ENCODE data around the gene CPNE7. TPM values are rescaled to one million over a fixed set of nuclear protein-coding genes. Genes with fewer than 3 reads are reported as not detected.

Gene CPNE7
- polyA plus RNA-seq, 1 donor from 2014 or later, result 0.15 TPM

DNA sequence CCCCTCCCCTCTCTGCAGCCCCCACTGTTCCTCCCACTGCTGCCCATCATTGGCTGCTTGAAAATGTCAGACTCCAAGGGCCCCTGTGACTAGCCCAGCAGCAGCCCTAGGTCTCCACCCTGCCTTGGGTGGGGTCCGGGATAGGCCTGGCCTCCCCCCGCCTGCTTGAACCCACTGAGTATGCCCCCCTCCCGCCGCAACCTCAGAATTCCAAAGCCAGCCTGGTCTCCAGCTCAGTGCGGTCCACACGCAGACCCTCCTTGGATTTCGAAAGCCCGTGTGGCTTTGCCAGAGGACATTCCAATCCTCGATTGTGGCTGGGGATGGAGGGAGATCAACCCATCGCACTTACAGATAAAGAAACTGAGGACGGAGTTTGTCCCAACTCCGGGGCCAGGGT is 44.3 kb downstream of the CPNE7 start:
- Histone ChIP-seq H3K9ac (ENCODE audit: low read length) (no peak overlapping the region), H4K20me1 (ENCODE audit: insufficient read depth) (no peaks in the 10 kb centered on the region), H3K27me3 (ENCODE audit: insufficient read depth, low read depth, low read length) (no peaks in the 10 kb centered on the region), H3K36me3 (ENCODE audit: insufficient read depth, low read length) (no peaks in the 10 kb centered on the region), H3K79me2 (replicated peaks; ENCODE audit: insufficient read depth, low read length) (no peaks in the 10 kb centered on the region), H3K9me2 (ENCODE audit: insufficient read depth, low read length) (no peaks in the 10 kb centered on the region), H3K4me2 (ENCODE audit: low read length) (no peak overlapping the region), H3K4me3 (ENCODE audit: low read length) (no peak overlapping the region), H3K9me3 (ENCODE audit: low read length) (no peaks in the 10 kb centered on the region), H3F3A (ENCODE audit: insufficient read depth, low read length, poor library complexity, severe bottlenecking) (no peaks in the 10 kb centered on the region), H2AFZ (ENCODE audit: low read depth, low read length) (no peak overlapping the region), H3K27ac (ENCODE audit: low read length) (no peak overlapping the region)
- TF ChIP-seq MXI1 (conservative IDR thresholded peaks at IDR 0.05; ENCODE audit: poor library complexity, severe bottlenecking) (no peak), TAF1 (IDR thresholded peaks at IDR 0.05; ENCODE audit: low read depth) (no peak), SMC3 (conservative IDR thresholded peaks at IDR 0.05; ENCODE audit: poor library complexity) (no peak), EP300 (conservative IDR thresholded peaks at IDR 0.05; ENCODE audit: poor library complexity, severe bottlenecking) (no peak), RAD21 (conservative IDR thresholded peaks at IDR 0.05) (no peak)
- TF ChIP-seq, protein P1, sequence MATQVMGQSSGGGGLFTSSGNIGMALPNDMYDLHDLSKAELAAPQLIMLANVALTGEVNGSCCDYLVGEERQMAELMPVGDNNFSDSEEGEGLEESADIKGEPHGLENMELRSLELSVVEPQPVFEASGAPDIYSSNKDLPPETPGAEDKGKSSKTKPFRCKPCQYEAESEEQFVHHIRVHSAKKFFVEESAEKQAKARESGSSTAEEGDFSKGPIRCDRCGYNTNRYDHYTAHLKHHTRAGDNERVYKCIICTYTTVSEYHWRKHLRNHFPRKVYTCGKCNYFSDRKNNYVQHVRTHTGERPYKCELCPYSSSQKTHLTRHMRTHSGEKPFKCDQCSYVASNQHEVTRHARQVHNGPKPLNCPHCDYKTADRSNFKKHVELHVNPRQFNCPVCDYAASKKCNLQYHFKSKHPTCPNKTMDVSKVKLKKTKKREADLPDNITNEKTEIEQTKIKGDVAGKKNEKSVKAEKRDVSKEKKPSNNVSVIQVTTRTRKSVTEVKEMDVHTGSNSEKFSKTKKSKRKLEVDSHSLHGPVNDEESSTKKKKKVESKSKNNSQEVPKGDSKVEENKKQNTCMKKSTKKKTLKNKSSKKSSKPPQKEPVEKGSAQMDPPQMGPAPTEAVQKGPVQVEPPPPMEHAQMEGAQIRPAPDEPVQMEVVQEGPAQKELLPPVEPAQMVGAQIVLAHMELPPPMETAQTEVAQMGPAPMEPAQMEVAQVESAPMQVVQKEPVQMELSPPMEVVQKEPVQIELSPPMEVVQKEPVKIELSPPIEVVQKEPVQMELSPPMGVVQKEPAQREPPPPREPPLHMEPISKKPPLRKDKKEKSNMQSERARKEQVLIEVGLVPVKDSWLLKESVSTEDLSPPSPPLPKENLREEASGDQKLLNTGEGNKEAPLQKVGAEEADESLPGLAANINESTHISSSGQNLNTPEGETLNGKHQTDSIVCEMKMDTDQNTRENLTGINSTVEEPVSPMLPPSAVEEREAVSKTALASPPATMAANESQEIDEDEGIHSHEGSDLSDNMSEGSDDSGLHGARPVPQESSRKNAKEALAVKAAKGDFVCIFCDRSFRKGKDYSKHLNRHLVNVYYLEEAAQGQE (IDR thresholded peaks at IDR 0.05; ENCODE audit: borderline replicate concordance), result no peak
- TF ChIP-seq, protein P2, sequence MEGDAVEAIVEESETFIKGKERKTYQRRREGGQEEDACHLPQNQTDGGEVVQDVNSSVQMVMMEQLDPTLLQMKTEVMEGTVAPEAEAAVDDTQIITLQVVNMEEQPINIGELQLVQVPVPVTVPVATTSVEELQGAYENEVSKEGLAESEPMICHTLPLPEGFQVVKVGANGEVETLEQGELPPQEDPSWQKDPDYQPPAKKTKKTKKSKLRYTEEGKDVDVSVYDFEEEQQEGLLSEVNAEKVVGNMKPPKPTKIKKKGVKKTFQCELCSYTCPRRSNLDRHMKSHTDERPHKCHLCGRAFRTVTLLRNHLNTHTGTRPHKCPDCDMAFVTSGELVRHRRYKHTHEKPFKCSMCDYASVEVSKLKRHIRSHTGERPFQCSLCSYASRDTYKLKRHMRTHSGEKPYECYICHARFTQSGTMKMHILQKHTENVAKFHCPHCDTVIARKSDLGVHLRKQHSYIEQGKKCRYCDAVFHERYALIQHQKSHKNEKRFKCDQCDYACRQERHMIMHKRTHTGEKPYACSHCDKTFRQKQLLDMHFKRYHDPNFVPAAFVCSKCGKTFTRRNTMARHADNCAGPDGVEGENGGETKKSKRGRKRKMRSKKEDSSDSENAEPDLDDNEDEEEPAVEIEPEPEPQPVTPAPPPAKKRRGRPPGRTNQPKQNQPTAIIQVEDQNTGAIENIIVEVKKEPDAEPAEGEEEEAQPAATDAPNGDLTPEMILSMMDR (IDR thresholded peaks at IDR 0.05; ENCODE audit: poor library complexity, severe bottlenecking), result no peak

DNA sequence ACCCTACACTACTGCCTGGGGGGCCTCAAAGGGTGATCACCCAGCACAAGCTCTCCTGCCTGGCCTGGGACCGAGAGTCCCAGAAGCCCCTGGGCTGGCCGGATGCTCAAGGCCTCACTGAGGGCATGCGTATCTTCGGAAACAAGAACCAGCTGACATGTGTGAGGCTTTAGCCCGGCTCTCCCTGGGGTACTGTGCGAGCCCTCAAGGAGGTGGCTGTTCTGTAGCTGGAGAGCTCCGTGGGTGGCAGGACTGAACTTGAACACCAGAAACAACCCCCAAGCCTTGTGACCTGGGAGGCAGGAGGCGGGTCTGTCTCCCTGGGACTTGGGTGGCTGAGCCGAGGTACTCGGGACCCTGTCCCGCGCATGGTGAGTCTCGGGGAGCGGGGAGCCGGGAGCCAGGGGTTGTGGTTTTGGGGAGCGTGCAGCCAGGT is 44.9 kb downstream of the CPNE7 start:
- no peaks in the 10 kb centered on the region for H4K20me1 ChIP-seq (ENCODE audit: insufficient read depth)
- no peaks in the 10 kb centered on the region for H3F3A ChIP-seq (ENCODE audit: insufficient read depth, low read length, poor library complexity, severe bottlenecking)
- no peaks in the 10 kb centered on the region for H3K27me3 ChIP-seq (ENCODE audit: insufficient read depth, low read depth, low read length)
- no peak for TF ChIP-seq EP300 (conservative IDR thresholded peaks at IDR 0.05; ENCODE audit: poor library complexity, severe bottlenecking)
- no peak overlapping the region for H3K9ac ChIP-seq (ENCODE audit: low read length)
- H3K79me2 ChIP-seq (replicated peaks; ENCODE audit: insufficient read depth, low read length), result no peaks in the 10 kb centered on the region
- no peaks in the 10 kb centered on the region for H3K9me3 ChIP-seq (ENCODE audit: low read length)
- H2AFZ ChIP-seq (ENCODE audit: low read depth, low read length), result no peak overlapping the region
- no peaks in the 10 kb centered on the region for H3K36me3 ChIP-seq (ENCODE audit: insufficient read depth, low read length)
- no peaks in the 10 kb centered on the region for H3K9me2 ChIP-seq (ENCODE audit: insufficient read depth, low read length)
- H3K4me2 ChIP-seq (ENCODE audit: low read length), result no peak overlapping the region
- H3K4me3 ChIP-seq (ENCODE audit: low read length), result no peak overlapping the region
- no peak overlapping the region for H3K27ac ChIP-seq (ENCODE audit: low read length)

GRCh38 chr16:89621136-89621697 is 45.7 kb downstream of the CPNE7 start:
- Histone ChIP-seq H3K9me2 (ENCODE audit: insufficient read depth, low read length) (no peaks in the 10 kb centered on the region), H3K9ac (ENCODE audit: low read length) (no peak overlapping the region)

More at GRCh38 chr16:89621136-89621697, 45.7 kb downstream of the CPNE7 start:
- no peak overlapping the region for H3K4me3 ChIP-seq (ENCODE audit: low read length)
- no peaks in the 10 kb centered on the region for H3K79me2 ChIP-seq (replicated peaks; ENCODE audit: insufficient read depth, low read length)
- no peaks in the 10 kb centered on the region for H3K9me3 ChIP-seq (ENCODE audit: low read length)
- H3K27me3 ChIP-seq (ENCODE audit: insufficient read depth, low read depth, low read length), result no peaks in the 10 kb centered on the region
- no peak overlapping the region for H2AFZ ChIP-seq (ENCODE audit: low read depth, low read length)
- H3K27ac ChIP-seq (ENCODE audit: low read length), result no peak overlapping the region
- TF ChIP-seq, protein P1 (IDR thresholded peaks at IDR 0.05; ENCODE audit: borderline replicate concordance), result no peak
- TF ChIP-seq POLR2AphosphoS5 (IDR thresholded peaks at IDR 0.05) (no peak), RAD21 (conservative IDR thresholded peaks at IDR 0.05) (no peak), MXI1 (conservative IDR thresholded peaks at IDR 0.05; ENCODE audit: poor library complexity, severe bottlenecking) (no peak), TAF1 (IDR thresholded peaks at IDR 0.05; ENCODE audit: low read depth) (no peak), EZH2 (IDR thresholded peaks at IDR 0.05; ENCODE audit: borderline replicate concordance, insufficient read depth, low read length, poor library complexity, severe bottlenecking) (no peak), SMC3 (conservative IDR thresholded peaks at IDR 0.05; ENCODE audit: poor library complexity) (no peak), EP300 (conservative IDR thresholded peaks at IDR 0.05; ENCODE audit: poor library complexity, severe bottlenecking) (no peak)
- TF ChIP-seq, protein P2 (IDR thresholded peaks at IDR 0.05; ENCODE audit: poor library complexity, severe bottlenecking), result no peak
- H3F3A ChIP-seq (ENCODE audit: insufficient read depth, low read length, poor library complexity, severe bottlenecking), result no peaks in the 10 kb centered on the region
- no peaks in the 10 kb centered on the region for H3K36me3 ChIP-seq (ENCODE audit: insufficient read depth, low read length)
- no peak overlapping the region for H3K4me2 ChIP-seq (ENCODE audit: low read length)
- no peaks in the 10 kb centered on the region for H4K20me1 ChIP-seq (ENCODE audit: insufficient read depth)
